Measurements from ENCODE around the gene TCEAL3.

The TCEAL3 gene

GRCh38 chrX:103607364-103608305 lies at the start of gene TCEAL3:
TCEAL3 (plus strand) TSS chrX:103607963; CDS start chrX:103609065, 1,102 bp downstream.
- peak within 1 kb of the TSS in 4 of 5 donors; percentile 60 to 77 (median 66) for H3K9ac ChIP-seq (ENCODE audit: low read length in 5 of 5)
- peaks cover 0 to 5% (median 0%) of the 10 kb centered on the region in 5 donors for H3K36me3 ChIP-seq (ENCODE audit: control insufficient read depth in 5 of 5, insufficient read depth in 5 of 5, low read length in 5 of 5)
- H3K4me1 ChIP-seq (ENCODE audit: control insufficient read depth in 5 of 5, insufficient read depth in 5 of 5, low read length in 5 of 5): peaks cover 0 to 9% (median 6%) of the 10 kb centered on the region in 5 donors
- H3K9me3 ChIP-seq (ENCODE audit: control insufficient read depth in 5 of 5, low read length in 5 of 5): no peaks in the 10 kb centered on the region
- H3K27me3 ChIP-seq (ENCODE audit: control insufficient read depth in 5 of 5, insufficient read depth in 4 of 5, low read length in 5 of 5): peaks cover 0 to 7% (median 2%) of the 10 kb centered on the region in 5 donors
- peak within 1 kb of the TSS; percentile 66 to 80 (median 69) for H3K4me3 ChIP-seq (ENCODE audit: low read depth in 1 of 5, low read length in 5 of 5)
- H3K27ac ChIP-seq (ENCODE audit: low read depth, low read length): peak within 1 kb of the TSS; percentile 52

GRCh38 chrX:103560256-103560655 lies 47.5 kb upstream of the TCEAL3 start:
- H3K4me1 ChIP-seq (ENCODE audit: control insufficient read depth in 5 of 5, insufficient read depth in 5 of 5, low read length in 5 of 5): no peaks in the 10 kb centered on the region
- H3K27me3 ChIP-seq (ENCODE audit: control insufficient read depth in 5 of 5, insufficient read depth in 4 of 5, low read length in 5 of 5): peaks cover 0 to 9% (median 3%) of the 10 kb centered on the region in 5 donors
- H3K36me3 ChIP-seq (ENCODE audit: control insufficient read depth in 5 of 5, insufficient read depth in 5 of 5, low read length in 5 of 5): no peaks in the 10 kb centered on the region
- no peaks in the 10 kb centered on the region for H3K9me3 ChIP-seq (ENCODE audit: control insufficient read depth in 5 of 5, low read length in 5 of 5)
- no peak overlapping the region for H3K27ac ChIP-seq (ENCODE audit: low read depth, low read length)
- no peak overlapping the region for H3K4me3 ChIP-seq (ENCODE audit: low read depth in 1 of 5, low read length in 5 of 5)
- H3K9ac ChIP-seq (ENCODE audit: low read length in 5 of 5): no peak overlapping the region

GRCh38 chrX:103562801-103563200 lies 45.0 kb upstream of the TCEAL3 start:
- no peak overlapping the region for H3K4me3 ChIP-seq (ENCODE audit: low read depth in 1 of 5, low read length in 5 of 5)
- no peak overlapping the region for H3K27ac ChIP-seq (ENCODE audit: low read depth, low read length)
- no peaks in the 10 kb centered on the region for H3K9me3 ChIP-seq (ENCODE audit: control insufficient read depth in 5 of 5, low read length in 5 of 5)
- H3K27me3 ChIP-seq (ENCODE audit: control insufficient read depth in 5 of 5, insufficient read depth in 4 of 5, low read length in 5 of 5): peaks cover 0 to 12% (median 3%) of the 10 kb centered on the region in 5 donors
- no peaks in the 10 kb centered on the region for H3K36me3 ChIP-seq (ENCODE audit: control insufficient read depth in 5 of 5, insufficient read depth in 5 of 5, low read length in 5 of 5)
- no peaks in the 10 kb centered on the region for H3K4me1 ChIP-seq (ENCODE audit: control insufficient read depth in 5 of 5, insufficient read depth in 5 of 5, low read length in 5 of 5)
- no peak overlapping the region for H3K9ac ChIP-seq (ENCODE audit: low read length in 5 of 5)

- H3K27ac ChIP-seq (ENCODE audit: low read depth, low read length): no peak overlapping the region
- H3K27me3 ChIP-seq (ENCODE audit: control insufficient read depth in 5 of 5, insufficient read depth in 4 of 5, low read length in 5 of 5): peaks cover 0 to 12% (median 0%) of the 10 kb centered on the region in 5 donors
- H3K9me3 ChIP-seq (ENCODE audit: control insufficient read depth in 5 of 5, low read length in 5 of 5): no peaks in the 10 kb centered on the region
- H3K36me3 ChIP-seq (ENCODE audit: control insufficient read depth in 5 of 5, insufficient read depth in 5 of 5, low read length in 5 of 5): no peaks in the 10 kb centered on the region
- H3K4me1 ChIP-seq (ENCODE audit: control insufficient read depth in 5 of 5, insufficient read depth in 5 of 5, low read length in 5 of 5): no peaks in the 10 kb centered on the region
- H3K9ac ChIP-seq (ENCODE audit: low read length in 5 of 5): no peak overlapping the region
- H3K4me3 ChIP-seq (ENCODE audit: low read depth in 1 of 5, low read length in 5 of 5): no peak overlapping the region
Observed at GRCh38 chrX:103565197-103565596, 42.6 kb upstream of the TCEAL3 start.

- Histone ChIP-seq H3K4me1 (ENCODE audit: control insufficient read depth in 5 of 5, insufficient read depth in 5 of 5, low read length in 5 of 5) (no peaks in the 10 kb centered on the region), H3K36me3 (ENCODE audit: control insufficient read depth in 5 of 5, insufficient read depth in 5 of 5, low read length in 5 of 5) (no peaks in the 10 kb centered on the region), H3K27ac (ENCODE audit: low read depth, low read length) (no peak overlapping the region), H3K4me3 (ENCODE audit: low read depth in 1 of 5, low read length in 5 of 5) (no peak overlapping the region), H3K9me3 (ENCODE audit: control insufficient read depth in 5 of 5, low read length in 5 of 5) (no peaks in the 10 kb centered on the region), H3K27me3 (ENCODE audit: control insufficient read depth in 5 of 5, insufficient read depth in 4 of 5, low read length in 5 of 5) (peaks cover 0 to 12% (median 0%) of the 10 kb centered on the region in 5 donors), H3K9ac (ENCODE audit: low read length in 5 of 5) (no peak overlapping the region)
Observed at GRCh38 chrX:103565752-103566151, 42.0 kb upstream of the TCEAL3 start.

GRCh38 chrX:103571121-103571520 lies 36.6 kb upstream of the TCEAL3 start:
- Histone ChIP-seq H3K4me3 (ENCODE audit: low read depth in 1 of 5, low read length in 5 of 5) (no peak overlapping the region), H3K4me1 (ENCODE audit: control insufficient read depth in 5 of 5, insufficient read depth in 5 of 5, low read length in 5 of 5) (no peaks in the 10 kb centered on the region), H3K36me3 (ENCODE audit: control insufficient read depth in 5 of 5, insufficient read depth in 5 of 5, low read length in 5 of 5) (no peaks in the 10 kb centered on the region), H3K27ac (ENCODE audit: low read depth, low read length) (no peak overlapping the region), H3K9me3 (ENCODE audit: control insufficient read depth in 5 of 5, low read length in 5 of 5) (no peaks in the 10 kb centered on the region), H3K9ac (ENCODE audit: low read length in 5 of 5) (no peak overlapping the region), H3K27me3 (ENCODE audit: control insufficient read depth in 5 of 5, insufficient read depth in 4 of 5, low read length in 5 of 5) (no peaks in the 10 kb centered on the region)

- Histone ChIP-seq H3K4me3 (ENCODE audit: low read depth in 1 of 5, low read length in 5 of 5) (no peak overlapping the region), H3K4me1 (ENCODE audit: control insufficient read depth in 5 of 5, insufficient read depth in 5 of 5, low read length in 5 of 5) (no peaks in the 10 kb centered on the region), H3K36me3 (ENCODE audit: control insufficient read depth in 5 of 5, insufficient read depth in 5 of 5, low read length in 5 of 5) (no peaks in the 10 kb centered on the region), H3K27me3 (ENCODE audit: control insufficient read depth in 5 of 5, insufficient read depth in 4 of 5, low read length in 5 of 5) (no peaks in the 10 kb centered on the region), H3K9ac (ENCODE audit: low read length in 5 of 5) (no peak overlapping the region), H3K9me3 (ENCODE audit: control insufficient read depth in 5 of 5, low read length in 5 of 5) (no peaks in the 10 kb centered on the region), H3K27ac (ENCODE audit: low read depth, low read length) (no peak overlapping the region)
Observed at GRCh38 chrX:103571726-103572125, 36.0 kb upstream of the TCEAL3 start.

GRCh38 chrX:103573202-103573601 lies 34.6 kb upstream of the TCEAL3 start:
- Histone ChIP-seq H3K9me3 (ENCODE audit: control insufficient read depth in 5 of 5, low read length in 5 of 5) (no peaks in the 10 kb centered on the region), H3K4me3 (ENCODE audit: low read depth in 1 of 5, low read length in 5 of 5) (no peak overlapping the region), H3K36me3 (ENCODE audit: control insufficient read depth in 5 of 5, insufficient read depth in 5 of 5, low read length in 5 of 5) (no peaks in the 10 kb centered on the region), H3K9ac (ENCODE audit: low read length in 5 of 5) (no peak overlapping the region), H3K27ac (ENCODE audit: low read depth, low read length) (no peak overlapping the region), H3K4me1 (ENCODE audit: control insufficient read depth in 5 of 5, insufficient read depth in 5 of 5, low read length in 5 of 5) (no peaks in the 10 kb centered on the region), H3K27me3 (ENCODE audit: control insufficient read depth in 5 of 5, insufficient read depth in 4 of 5, low read length in 5 of 5) (no peaks in the 10 kb centered on the region)

GRCh38 chrX:103584596-103584995 lies 23.2 kb upstream of the TCEAL3 start:
- Histone ChIP-seq H3K4me1 (ENCODE audit: control insufficient read depth in 5 of 5, insufficient read depth in 5 of 5, low read length in 5 of 5) (peaks cover 0 to 8% (median 2%) of the 10 kb centered on the region in 5 donors), H3K4me3 (ENCODE audit: low read depth in 1 of 5, low read length in 5 of 5) (peak overlapping the region in 1 of 5 donors; percentile 65), H3K36me3 (ENCODE audit: control insufficient read depth in 5 of 5, insufficient read depth in 5 of 5, low read length in 5 of 5) (no peaks in the 10 kb centered on the region), H3K27ac (ENCODE audit: low read depth, low read length) (no peak overlapping the region), H3K27me3 (ENCODE audit: control insufficient read depth in 5 of 5, insufficient read depth in 4 of 5, low read length in 5 of 5) (peaks cover 0 to 5% (median 0%) of the 10 kb centered on the region in 5 donors), H3K9me3 (ENCODE audit: control insufficient read depth in 5 of 5, low read length in 5 of 5) (peaks cover 0 to 9% (median 0%) of the 10 kb centered on the region in 5 donors), H3K9ac (ENCODE audit: low read length in 5 of 5) (no peak overlapping the region)
